OCI-LY3 (cell line): ENCODE results near the gene PABPC4L.
"Not testable (repeated sequence)": the region's sequence is repeated elsewhere in the genome, so short reads cannot be mapped to it uniquely, and the experiment has no call there.

ENCODE experiments used
- H2AFZ ChIP-seq: fragments of 200-600, 300-600 bp; shearing (Covaris generic); 2 replicates; pipeline ENCODE4 v1.6.0; 2014; ENCODE audit warnings: antibody characterized with exemption, low read depth, low read length
- H3K27ac ChIP-seq: fragments of 200-600, 300-600 bp; sonication (generic); 2 replicates; pipeline ENCODE4 v1.5.1; 2014; ENCODE audit warnings: mild to moderate bottlenecking, low read length, moderate library complexity, mixed read lengths
- H3K27me3 ChIP-seq: fragments of 200-600, 300-600 bp; sonication (generic); 2 replicates; pipeline ENCODE4 v1.6.1; 2014; ENCODE audit warnings: low read depth, low read length, mixed read lengths
- H3K36me3 ChIP-seq: fragments of 200-600, 300-600 bp; sonication (generic); replicated peaks from 2 replicates; pipeline ENCODE3; 2014; ENCODE audit warnings: low read depth, low read length, mixed read lengths
- H3K4me1 ChIP-seq: fragments of 300-600, 200-600 bp; sonication (generic); 2 replicates; pipeline ENCODE4 v1.6.1; 2014; ENCODE audit warnings: low read length, mixed read lengths
- H3K4me2 ChIP-seq: fragments of 200-600, 300-600 bp; sonication (generic); 2 replicates; pipeline ENCODE4 v1.6.1; 2014; ENCODE audit warnings: low read length, mixed read lengths
- H3K4me3 ChIP-seq: fragments of 300-600, 200-600 bp; sonication (generic); 2 replicates; pipeline ENCODE4 v1.5.1; 2014; ENCODE audit warnings: antibody characterized with exemption, mild to moderate bottlenecking, low read length, moderate library complexity
- H3K79me2 ChIP-seq: fragments of 300-600, 200-600 bp; shearing (Covaris generic); 2 replicates; pipeline ENCODE4 v1.6.1; 2014; ENCODE audit warnings: mild to moderate bottlenecking, low read length, mixed read lengths
- H3K9ac ChIP-seq: fragments of 300-600, 200-600 bp; shearing (Covaris generic); 2 replicates; pipeline ENCODE4 v1.6.0; 2014; ENCODE audit warnings: mild to moderate bottlenecking, low read length, moderate library complexity
- H3K9me3 ChIP-seq: fragments of 200-600, 300-600 bp; shearing (Covaris generic); 2 replicates; pipeline ENCODE4 v1.6.1; 2014; ENCODE audit warnings: low read length, mixed read lengths; ENCODE audit not compliant: insufficient read depth
- H4K20me1 ChIP-seq: fragments of 200-600, 300-600 bp; sonication (generic); 2 replicates; pipeline ENCODE4 v1.6.1; 2016; ENCODE audit warnings: low read length, mixed read lengths; ENCODE audit not compliant: insufficient read depth
- EZH2phosphoT487 ChIP-seq: fragments of 200-600 bp; shearing (Covaris generic); IDR thresholded peaks from 2 replicates; pipeline ENCODE4 v1.6.1; 2018; ENCODE audit warnings: antibody characterized with exemption, mixed run types, low read depth
- TF ChIP-seq, protein P1 (sequence below): fragments of 200-600, 300-600 bp; sonication (generic); IDR thresholded peaks from 2 replicates; pipeline ENCODE4 v1.5.1; 2014; ENCODE audit warnings: antibody characterized with exemption, low read length, low read depth

PABPC4L gene

DNA sequence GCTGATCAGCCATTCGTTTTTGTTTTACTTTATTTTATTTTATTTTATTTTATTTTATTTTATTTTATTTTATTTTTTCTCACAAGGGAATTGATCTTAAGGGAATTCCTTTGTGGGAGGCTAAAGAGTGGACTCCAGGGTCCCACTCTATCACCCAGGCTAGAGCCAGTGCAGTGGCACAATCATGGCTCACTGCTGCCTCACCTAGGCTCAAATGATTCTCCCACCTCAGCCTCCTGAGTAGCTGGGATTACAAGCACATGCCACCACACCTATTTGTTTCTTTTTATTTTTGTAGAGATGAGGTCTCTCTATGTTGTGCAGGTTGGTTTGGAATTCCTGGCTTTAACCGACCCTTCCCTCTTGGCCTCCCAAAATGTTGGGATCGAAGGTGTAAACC lies 17.5 kb upstream of the PABPC4L start:
- H2AFZ ChIP-seq, result no peak overlapping the region
- no peaks in the 10 kb centered on the region for H3K4me1 ChIP-seq
- no peaks in the 10 kb centered on the region for H3K9me3 ChIP-seq
- H3K27ac ChIP-seq, result no peak overlapping the region
- no peak overlapping the region for H3K4me2 ChIP-seq
- TF ChIP-seq, protein P1, sequence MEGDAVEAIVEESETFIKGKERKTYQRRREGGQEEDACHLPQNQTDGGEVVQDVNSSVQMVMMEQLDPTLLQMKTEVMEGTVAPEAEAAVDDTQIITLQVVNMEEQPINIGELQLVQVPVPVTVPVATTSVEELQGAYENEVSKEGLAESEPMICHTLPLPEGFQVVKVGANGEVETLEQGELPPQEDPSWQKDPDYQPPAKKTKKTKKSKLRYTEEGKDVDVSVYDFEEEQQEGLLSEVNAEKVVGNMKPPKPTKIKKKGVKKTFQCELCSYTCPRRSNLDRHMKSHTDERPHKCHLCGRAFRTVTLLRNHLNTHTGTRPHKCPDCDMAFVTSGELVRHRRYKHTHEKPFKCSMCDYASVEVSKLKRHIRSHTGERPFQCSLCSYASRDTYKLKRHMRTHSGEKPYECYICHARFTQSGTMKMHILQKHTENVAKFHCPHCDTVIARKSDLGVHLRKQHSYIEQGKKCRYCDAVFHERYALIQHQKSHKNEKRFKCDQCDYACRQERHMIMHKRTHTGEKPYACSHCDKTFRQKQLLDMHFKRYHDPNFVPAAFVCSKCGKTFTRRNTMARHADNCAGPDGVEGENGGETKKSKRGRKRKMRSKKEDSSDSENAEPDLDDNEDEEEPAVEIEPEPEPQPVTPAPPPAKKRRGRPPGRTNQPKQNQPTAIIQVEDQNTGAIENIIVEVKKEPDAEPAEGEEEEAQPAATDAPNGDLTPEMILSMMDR, result no peak
- no peak for TF ChIP-seq EZH2phosphoT487
- no peaks in the 10 kb centered on the region for H3K79me2 ChIP-seq
- H3K4me3 ChIP-seq, result no peak overlapping the region
- H3K36me3 ChIP-seq, result no peaks in the 10 kb centered on the region
- H3K9ac ChIP-seq, result no peak overlapping the region
- no peaks in the 10 kb centered on the region for H4K20me1 ChIP-seq
- no peaks in the 10 kb centered on the region for H3K27me3 ChIP-seq

DNA sequence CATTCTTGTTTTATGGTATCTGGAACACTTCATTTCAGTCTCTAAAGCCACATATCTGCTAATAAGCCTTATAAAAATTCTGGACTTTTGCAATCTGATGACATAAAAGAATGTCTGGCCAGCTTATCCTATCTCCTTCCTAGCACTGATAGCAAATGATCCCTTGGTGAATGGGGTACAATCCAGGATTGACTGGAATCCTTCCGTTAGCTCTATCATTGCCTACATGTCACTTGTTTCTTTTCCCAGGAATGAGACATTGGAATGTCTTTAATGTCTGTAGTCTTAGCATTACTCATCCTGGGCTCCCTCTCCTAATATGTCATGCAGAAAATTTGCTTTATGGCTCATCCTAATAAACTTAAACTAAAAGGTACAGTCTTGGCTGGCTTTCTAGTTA lies 14.8 kb upstream of the PABPC4L start:
- no peaks in the 10 kb centered on the region for H3K9me3 ChIP-seq
- H3K27me3 ChIP-seq, result no peaks in the 10 kb centered on the region
- no peaks in the 10 kb centered on the region for H3K79me2 ChIP-seq
- H3K9ac ChIP-seq, result no peak overlapping the region
- H3K36me3 ChIP-seq, result no peaks in the 10 kb centered on the region
- H3K27ac ChIP-seq, result no peak overlapping the region
- TF ChIP-seq EZH2phosphoT487, result no peak
- TF ChIP-seq, protein P1, result no peak
- no peak overlapping the region for H3K4me2 ChIP-seq
- no peaks in the 10 kb centered on the region for H4K20me1 ChIP-seq
- H3K4me3 ChIP-seq, result no peak overlapping the region
- H2AFZ ChIP-seq, result no peak overlapping the region
- no peaks in the 10 kb centered on the region for H3K4me1 ChIP-seq

DNA sequence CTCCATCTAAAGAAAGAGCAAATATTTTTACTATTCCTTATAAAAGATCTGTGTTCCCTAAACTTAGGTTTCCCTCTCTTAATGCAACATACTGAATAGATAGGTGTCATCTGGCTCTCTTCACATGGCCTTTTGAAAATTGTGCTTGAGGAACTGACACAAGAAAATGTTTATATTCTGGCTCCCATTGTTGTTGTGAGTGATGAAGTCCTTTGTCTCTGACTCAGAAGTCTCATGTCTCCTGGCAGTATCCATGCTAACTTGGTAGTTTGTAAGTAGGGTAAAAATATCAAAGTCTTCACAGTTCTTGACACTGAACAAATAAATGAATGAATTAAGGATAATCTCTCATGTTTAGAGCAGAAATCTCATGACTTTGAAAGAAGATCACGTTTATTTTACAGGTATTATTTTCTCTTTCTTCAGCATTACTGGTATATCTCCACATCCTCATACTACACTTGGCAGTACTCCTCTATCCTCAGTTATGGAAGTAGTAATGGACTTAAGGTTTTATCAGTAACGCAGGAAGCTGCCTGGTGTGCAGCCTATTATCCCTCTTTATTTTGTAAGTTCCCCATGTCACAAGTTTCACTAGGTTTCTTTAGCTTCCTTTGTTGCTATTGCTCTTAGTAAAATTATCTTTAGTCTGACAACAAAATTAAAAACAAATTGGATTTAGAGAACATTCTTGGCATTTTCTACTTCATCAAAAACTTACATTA lies 14.2 kb upstream of the PABPC4L start:
- Histone ChIP-seq H4K20me1 (no peaks in the 10 kb centered on the region), H3K4me2 (no peak overlapping the region), H3K27ac (no peak overlapping the region), H3K27me3 (no peaks in the 10 kb centered on the region), H2AFZ (no peak overlapping the region), H3K79me2 (no peaks in the 10 kb centered on the region), H3K9me3 (no peaks in the 10 kb centered on the region), H3K9ac (no peak overlapping the region), H3K4me1 (no peaks in the 10 kb centered on the region), H3K36me3 (no peaks in the 10 kb centered on the region), H3K4me3 (no peak overlapping the region)
- TF ChIP-seq, protein P1, result no peak
- TF ChIP-seq EZH2phosphoT487, result no peak

DNA sequence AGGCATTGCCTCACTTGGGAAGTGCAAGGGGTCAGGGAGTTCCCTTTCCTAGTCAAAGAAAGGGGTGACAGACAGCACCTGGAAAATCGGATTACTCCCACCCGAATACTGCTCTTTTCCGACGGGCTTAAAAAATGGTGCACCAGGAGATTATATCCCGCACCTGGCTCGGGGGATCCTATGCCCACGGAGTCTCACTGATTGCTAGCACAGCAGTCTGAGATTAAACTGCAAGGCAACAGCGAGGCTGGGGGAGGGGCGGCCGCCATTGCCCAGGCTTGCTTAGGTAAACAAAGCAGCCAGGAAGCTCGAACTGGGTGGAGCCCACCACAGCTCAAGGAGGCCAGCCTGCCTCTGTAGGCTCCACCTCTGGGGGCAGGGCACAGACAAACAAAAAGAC lies 6.4 kb upstream of the PABPC4L start:
- H3K79me2 ChIP-seq, H2AFZ ChIP-seq, H3K4me3 ChIP-seq, H3K4me2 ChIP-seq, H4K20me1 ChIP-seq, H3K9ac ChIP-seq, H3K9me3 ChIP-seq, H3K4me1 ChIP-seq, H3K36me3 ChIP-seq, H3K27me3 ChIP-seq, H3K27ac ChIP-seq: not testable (repeated sequence)
